Putamen (tissue), 1 donor: Measurements from ENCODE around the gene NTS.

Experiments used
- DNase-seq: peaks from one replicate; pipeline ENCODE4 v3.0.0-alpha.2; 2016; ENCODE audit warnings: low spot score

NTS gene

GRCh38 chr12:85923767-85924331, 49.8 kb downstream of the NTS start:
- no peak for DNase-seq

GRCh38 chr12:85927166-85927565, 53.1 kb downstream of the NTS start:
- DNase-seq: no peak
